ENCODE measurements around the gene HAPLN3. TPM values are rescaled to one million over a fixed set of nuclear protein-coding genes. Genes with fewer than 3 reads are reported as not detected.

Gene HAPLN3
- total and polyA plus RNA-seq, 10 of the 15 experiments (the other 5 are each of a cell fraction or from before 2014, with no cell fraction given): 0.20 to 5.0 (median 1.4) TPM; not detected in 1

DNA sequence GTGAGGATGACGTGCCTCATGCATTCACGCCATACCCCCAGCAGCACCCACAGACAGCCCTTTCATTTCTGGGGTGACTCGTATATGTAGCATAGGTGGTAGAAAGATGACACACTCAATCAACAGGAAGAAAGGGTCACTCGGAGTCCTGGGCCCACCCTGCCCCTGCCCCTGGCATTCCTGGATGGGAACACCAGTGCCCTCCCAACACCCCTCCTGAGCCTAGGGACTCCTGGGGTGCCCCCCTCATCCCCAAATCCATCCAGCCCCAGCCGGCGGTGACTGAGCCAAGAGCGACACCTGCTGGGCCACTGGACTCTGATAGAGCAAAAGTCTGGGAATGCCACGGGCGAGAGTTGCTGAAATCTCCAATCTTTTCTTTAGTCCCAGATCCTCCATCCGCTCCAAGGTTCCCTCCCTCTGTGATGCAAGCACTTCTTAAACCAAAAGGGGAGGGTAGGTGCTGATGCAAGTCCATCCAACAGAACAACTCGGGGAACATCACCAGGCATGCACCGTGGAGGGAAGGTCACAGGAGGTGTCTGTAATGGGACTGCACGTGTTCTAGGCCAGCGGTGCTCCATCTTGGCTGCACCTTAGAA, 61.0 kb downstream of the HAPLN3 start (continued):
- TF ChIP-seq, protein P1, sequence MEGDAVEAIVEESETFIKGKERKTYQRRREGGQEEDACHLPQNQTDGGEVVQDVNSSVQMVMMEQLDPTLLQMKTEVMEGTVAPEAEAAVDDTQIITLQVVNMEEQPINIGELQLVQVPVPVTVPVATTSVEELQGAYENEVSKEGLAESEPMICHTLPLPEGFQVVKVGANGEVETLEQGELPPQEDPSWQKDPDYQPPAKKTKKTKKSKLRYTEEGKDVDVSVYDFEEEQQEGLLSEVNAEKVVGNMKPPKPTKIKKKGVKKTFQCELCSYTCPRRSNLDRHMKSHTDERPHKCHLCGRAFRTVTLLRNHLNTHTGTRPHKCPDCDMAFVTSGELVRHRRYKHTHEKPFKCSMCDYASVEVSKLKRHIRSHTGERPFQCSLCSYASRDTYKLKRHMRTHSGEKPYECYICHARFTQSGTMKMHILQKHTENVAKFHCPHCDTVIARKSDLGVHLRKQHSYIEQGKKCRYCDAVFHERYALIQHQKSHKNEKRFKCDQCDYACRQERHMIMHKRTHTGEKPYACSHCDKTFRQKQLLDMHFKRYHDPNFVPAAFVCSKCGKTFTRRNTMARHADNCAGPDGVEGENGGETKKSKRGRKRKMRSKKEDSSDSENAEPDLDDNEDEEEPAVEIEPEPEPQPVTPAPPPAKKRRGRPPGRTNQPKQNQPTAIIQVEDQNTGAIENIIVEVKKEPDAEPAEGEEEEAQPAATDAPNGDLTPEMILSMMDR (IDR thresholded peaks at IDR 0.05 in 2 of 3, conservative IDR thresholded peaks at IDR 0.05 in 1 of 3; ENCODE audit: control insufficient read depth in 2 of 3, extremely low read depth in 1 of 3, insufficient read depth in 1 of 3, low read depth in 3 of 3, low read length in 3 of 3): peak; percentile 37 to 53 (median 51)

DNA sequence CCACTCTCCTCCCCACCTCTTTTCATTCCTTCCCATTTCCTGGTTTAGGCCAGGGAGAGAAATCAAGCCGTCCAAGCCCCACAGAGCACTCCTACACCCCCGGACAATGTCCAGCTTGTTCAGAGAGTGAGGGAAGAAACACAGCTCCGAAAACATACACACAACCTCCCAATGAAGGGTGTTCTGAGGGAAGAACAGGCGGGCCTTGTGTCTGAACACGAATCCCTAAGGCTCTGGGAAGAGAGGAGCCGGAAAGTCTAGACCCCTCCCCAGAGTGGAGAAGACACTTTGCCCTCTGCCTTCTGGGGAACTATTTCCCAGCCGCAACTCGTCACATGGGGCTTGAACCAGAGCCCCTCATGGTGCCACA, 61.6 kb downstream of the HAPLN3 start:
- no TSS peak for BruUV-seq (replicated peaks)
- no peaks in the 10 kb centered on the region for H3K4me1 ChIP-seq (ENCODE audit: control insufficient read depth, insufficient read depth, low read length)
- H2AFZ ChIP-seq (ENCODE audit: control insufficient read depth, low read depth, low read length): no peak overlapping the region
- H3K27ac ChIP-seq (ENCODE audit: control insufficient read depth, insufficient read depth): no peak overlapping the region
- no peak for TF ChIP-seq ZNF24 (IDR thresholded peaks at IDR 0.05)
- TF ChIP-seq MYB (IDR thresholded peaks at IDR 0.05; ENCODE audit: borderline replicate concordance, low read depth, low read length): no peak
- no peak for TF ChIP-seq POLR2A (IDR thresholded peaks at IDR 0.05; ENCODE audit: low read depth, low read length)
- TF ChIP-seq IRF4 (IDR thresholded peaks at IDR 0.05; ENCODE audit: low read depth, low read length): no peak
- TF ChIP-seq, protein P2, sequence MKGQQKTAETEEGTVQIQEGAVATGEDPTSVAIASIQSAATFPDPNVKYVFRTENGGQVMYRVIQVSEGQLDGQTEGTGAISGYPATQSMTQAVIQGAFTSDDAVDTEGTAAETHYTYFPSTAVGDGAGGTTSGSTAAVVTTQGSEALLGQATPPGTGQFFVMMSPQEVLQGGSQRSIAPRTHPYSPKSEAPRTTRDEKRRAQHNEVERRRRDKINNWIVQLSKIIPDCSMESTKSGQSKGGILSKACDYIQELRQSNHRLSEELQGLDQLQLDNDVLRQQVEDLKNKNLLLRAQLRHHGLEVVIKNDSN (IDR thresholded peaks at IDR 0.05; ENCODE audit: borderline replicate concordance, extremely low read length, insufficient read depth, low read depth, low read length): no peak
- H3K9me3 ChIP-seq (replicated peaks; ENCODE audit: control insufficient read depth, insufficient read depth, low read length): no peaks in the 10 kb centered on the region
- H3K9ac ChIP-seq (ENCODE audit: control insufficient read depth, insufficient read depth, low read length): no peak overlapping the region
- H4K20me1 ChIP-seq (ENCODE audit: control insufficient read depth, insufficient read depth): no peaks in the 10 kb centered on the region
- no peak overlapping the region for H3K4me2 ChIP-seq (ENCODE audit: control insufficient read depth, insufficient read depth)
- intact Hi-C loops (cut with micrococcal nuclease; ENCODE audit: unreplicated experiment): loop anchor here (2.0 kb wide), 2 partner anchors 209 to 357 kb away; no protein-coding TSS in a partner anchor
- no peaks in the 10 kb centered on the region for H3K79me2 ChIP-seq (ENCODE audit: control insufficient read depth, insufficient read depth, low read length)
- ChIA-PET CTCF (interaction anchor here (0.6 to 3.5 kb wide), 12 partner anchors 8 to 378 kb away, joined by 3 to 30 read pairs (median 3); no protein-coding TSS in a partner anchor), RAD21 (ENCODE audit: unreplicated experiment) (interaction anchor here (0.7 to 2.4 kb wide), 4 partner anchors 8 to 209 kb away, joined by 4 to 10 read pairs (median 7); partner anchors contain the start of gene ISG20), POLR2A (no interaction called here), SMC1A (ENCODE audit: uncharacterized antibody, unreplicated experiment) (interaction anchor here (0.7 to 3.3 kb wide), 4 partner anchors 16 to 209 kb away, joined by 3 to 22 read pairs (median 4); no protein-coding TSS in a partner anchor)
- no peak for ATAC-seq
- H3K4me3 ChIP-seq: no peak overlapping the region
- no peak for FAIRE-seq
- no peak for DNase-seq (ENCODE audit: low read depth, low spot score)
- H3K27me3 ChIP-seq (replicated peaks in 1 of 2; ENCODE audit: control insufficient read depth in 2 of 2, insufficient read depth in 2 of 2, low read length in 1 of 2): no peaks in the 10 kb centered on the region; a peak in 1 of 4 replicates
- in situ Hi-C loops (cut with MboI): no loop called here
- WGBS (ENCODE audit: insufficient coverage, insufficient replicate concordance, low lambda C conversion rate, missing lambda C conversion rate): 19% methylated on average over 8 of the region's 8 CpGs
- H3K36me3 ChIP-seq (ENCODE audit: control insufficient read depth in 2 of 2, insufficient read depth in 2 of 2, low read length in 1 of 2): no peaks in the 10 kb centered on the region
